Measurements from ENCODE around the gene CNBD2. TPM values are rescaled to one million over a fixed set of nuclear protein-coding genes. Genes with fewer than 3 reads are reported as not detected.

Gene CNBD2
- total and polyA plus RNA-seq, 10 of the 15 experiments (the other 5 are each of a cell fraction or from before 2014, with no cell fraction given), result 0.86 to 7.4 (median 4.6) TPM

DNA sequence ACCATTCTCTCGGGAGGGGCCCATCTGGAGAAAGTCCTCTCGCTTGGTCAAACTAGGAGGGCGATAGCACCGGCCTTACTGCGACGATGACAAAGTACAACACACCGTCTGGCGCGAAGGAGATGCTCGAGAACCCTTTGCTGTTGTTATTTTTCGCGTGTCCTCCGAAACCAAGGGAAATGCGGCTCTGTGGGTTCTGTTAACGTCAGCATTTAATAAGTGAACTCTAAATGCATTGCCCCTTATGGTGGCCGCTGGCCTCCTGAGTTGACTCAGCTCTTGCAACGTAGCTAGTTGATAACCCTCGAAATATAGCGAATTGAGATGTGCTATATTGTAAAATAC, 13.5 kb upstream of the CNBD2 start:
- under 1% methylated on average over 19 of the region's 19 CpGs for WGBS (ENCODE audit: insufficient coverage, insufficient replicate concordance, low lambda C conversion rate, missing lambda C conversion rate)
- Histone ChIP-seq H3K27ac (ENCODE audit: control insufficient read depth, insufficient read depth) (peak overlapping the region; percentile 64), H3K79me2 (ENCODE audit: control insufficient read depth, insufficient read depth, low read length) (peaks cover 23% of the 10 kb centered on the region), H3K9ac (ENCODE audit: control insufficient read depth, insufficient read depth, low read length) (peak overlapping the region; percentile 58), H3K36me3 (ENCODE audit: control insufficient read depth in 2 of 2, insufficient read depth in 2 of 2, low read length in 1 of 2) (no peaks in the 10 kb centered on the region), H2AFZ (ENCODE audit: control insufficient read depth, low read depth, low read length) (peak overlapping the region; percentile 89), H3K27me3 (replicated peaks in 1 of 2; ENCODE audit: control insufficient read depth in 2 of 2, insufficient read depth in 2 of 2, low read length in 1 of 2) (no peaks in the 10 kb centered on the region), H3K4me1 (ENCODE audit: control insufficient read depth, insufficient read depth, low read length) (peaks cover 3% of the 10 kb centered on the region), H4K20me1 (ENCODE audit: control insufficient read depth, insufficient read depth) (no peaks in the 10 kb centered on the region), H3K4me3 (peak overlapping the region; percentile 82), H3K4me2 (ENCODE audit: control insufficient read depth, insufficient read depth) (peak overlapping the region; percentile 70), H3K9me3 (replicated peaks; ENCODE audit: control insufficient read depth, insufficient read depth, low read length) (no peaks in the 10 kb centered on the region)
- ChIA-PET SMC1A (ENCODE audit: uncharacterized antibody, unreplicated experiment) (interaction anchor here (0.8 to 3.0 kb wide), 12 partner anchors 12 to 500 kb away, joined by 3 to 17 read pairs (median 5); partner anchors contain the start of genes CEP250, CNBD2, PHF20 and RBM39), POLR2A (interaction anchor here (0.5 to 3.8 kb wide), 11 partner anchors 10 to 545 kb away, joined by 3 to 40 read pairs (median 3); partner anchors contain the start of genes RBM39 and SPAG4), CTCF (interaction anchor here (0.6 to 4.4 kb wide), 31 partner anchors 8 to 492 kb away, joined by 3 to 27 read pairs (median 4); partner anchors contain the start of genes CNBD2, RBM39 and SPAG4), RAD21 (ENCODE audit: unreplicated experiment) (interaction anchor here (0.6 to 3.1 kb wide), 9 partner anchors 16 to 792 kb away, joined by 3 to 33 read pairs (median 6); partner anchors contain the start of genes NDRG3, RBM39 and SPAG4)
- ATAC-seq (peak; percentile 32), FAIRE-seq (no peak), DNase-seq (ENCODE audit: low read depth, low spot score) (no peak)
- BruUV-seq (replicated peaks), result TSS peak; percentile 92
- in situ Hi-C loops (cut with MboI) (no loop called here), intact Hi-C loops (cut with micrococcal nuclease; ENCODE audit: unreplicated experiment) (loop anchor here (1.0 to 2.0 kb wide), 2 partner anchors 212 to 339 kb away; partner anchors contain the start of gene RBM39)
- TF ChIP-seq POU2F2 (IDR thresholded peaks at IDR 0.05; ENCODE audit: borderline replicate concordance, low read depth, low read length), result no peak; the same call in 2 of the 3 replicates
- TF ChIP-seq, protein P1, sequence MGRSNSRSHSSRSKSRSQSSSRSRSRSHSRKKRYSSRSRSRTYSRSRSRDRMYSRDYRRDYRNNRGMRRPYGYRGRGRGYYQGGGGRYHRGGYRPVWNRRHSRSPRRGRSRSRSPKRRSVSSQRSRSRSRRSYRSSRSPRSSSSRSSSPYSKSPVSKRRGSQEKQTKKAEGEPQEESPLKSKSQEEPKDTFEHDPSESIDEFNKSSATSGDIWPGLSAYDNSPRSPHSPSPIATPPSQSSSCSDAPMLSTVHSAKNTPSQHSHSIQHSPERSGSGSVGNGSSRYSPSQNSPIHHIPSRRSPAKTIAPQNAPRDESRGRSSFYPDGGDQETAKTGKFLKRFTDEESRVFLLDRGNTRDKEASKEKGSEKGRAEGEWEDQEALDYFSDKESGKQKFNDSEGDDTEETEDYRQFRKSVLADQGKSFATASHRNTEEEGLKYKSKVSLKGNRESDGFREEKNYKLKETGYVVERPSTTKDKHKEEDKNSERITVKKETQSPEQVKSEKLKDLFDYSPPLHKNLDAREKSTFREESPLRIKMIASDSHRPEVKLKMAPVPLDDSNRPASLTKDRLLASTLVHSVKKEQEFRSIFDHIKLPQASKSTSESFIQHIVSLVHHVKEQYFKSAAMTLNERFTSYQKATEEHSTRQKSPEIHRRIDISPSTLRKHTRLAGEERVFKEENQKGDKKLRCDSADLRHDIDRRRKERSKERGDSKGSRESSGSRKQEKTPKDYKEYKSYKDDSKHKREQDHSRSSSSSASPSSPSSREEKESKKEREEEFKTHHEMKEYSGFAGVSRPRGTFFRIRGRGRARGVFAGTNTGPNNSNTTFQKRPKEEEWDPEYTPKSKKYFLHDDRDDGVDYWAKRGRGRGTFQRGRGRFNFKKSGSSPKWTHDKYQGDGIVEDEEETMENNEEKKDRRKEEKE (IDR thresholded peaks at IDR 0.05), result no peak
- no peak for TF ChIP-seq BHLHE40 (IDR thresholded peaks at IDR 0.05; ENCODE audit: borderline replicate concordance in 1 of 2, low read depth in 2 of 2, low read length in 1 of 2)
- TF ChIP-seq, protein P2, sequence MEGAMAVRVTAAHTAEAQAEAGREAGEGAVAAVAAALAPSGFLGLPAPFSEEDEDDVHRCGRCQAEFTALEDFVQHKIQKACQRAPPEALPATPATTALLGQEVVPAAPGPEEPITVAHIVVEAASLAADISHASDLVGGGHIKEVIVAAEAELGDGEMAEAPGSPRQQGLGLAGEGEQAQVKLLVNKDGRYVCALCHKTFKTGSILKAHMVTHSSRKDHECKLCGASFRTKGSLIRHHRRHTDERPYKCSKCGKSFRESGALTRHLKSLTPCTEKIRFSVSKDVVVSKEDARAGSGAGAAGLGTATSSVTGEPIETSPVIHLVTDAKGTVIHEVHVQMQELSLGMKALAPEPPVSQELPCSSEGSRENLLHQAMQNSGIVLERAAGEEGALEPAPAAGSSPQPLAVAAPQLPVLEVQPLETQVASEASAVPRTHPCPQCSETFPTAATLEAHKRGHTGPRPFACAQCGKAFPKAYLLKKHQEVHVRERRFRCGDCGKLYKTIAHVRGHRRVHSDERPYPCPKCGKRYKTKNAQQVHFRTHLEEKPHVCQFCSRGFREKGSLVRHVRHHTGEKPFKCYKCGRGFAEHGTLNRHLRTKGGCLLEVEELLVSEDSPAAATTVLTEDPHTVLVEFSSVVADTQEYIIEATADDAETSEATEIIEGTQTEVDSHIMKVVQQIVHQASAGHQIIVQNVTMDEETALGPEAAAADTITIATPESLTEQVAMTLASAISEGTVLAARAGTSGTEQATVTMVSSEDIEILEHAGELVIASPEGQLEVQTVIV (IDR thresholded peaks at IDR 0.05; ENCODE audit: borderline replicate concordance, partially characterized antibody), result no peak
- TF ChIP-seq, protein P3, sequence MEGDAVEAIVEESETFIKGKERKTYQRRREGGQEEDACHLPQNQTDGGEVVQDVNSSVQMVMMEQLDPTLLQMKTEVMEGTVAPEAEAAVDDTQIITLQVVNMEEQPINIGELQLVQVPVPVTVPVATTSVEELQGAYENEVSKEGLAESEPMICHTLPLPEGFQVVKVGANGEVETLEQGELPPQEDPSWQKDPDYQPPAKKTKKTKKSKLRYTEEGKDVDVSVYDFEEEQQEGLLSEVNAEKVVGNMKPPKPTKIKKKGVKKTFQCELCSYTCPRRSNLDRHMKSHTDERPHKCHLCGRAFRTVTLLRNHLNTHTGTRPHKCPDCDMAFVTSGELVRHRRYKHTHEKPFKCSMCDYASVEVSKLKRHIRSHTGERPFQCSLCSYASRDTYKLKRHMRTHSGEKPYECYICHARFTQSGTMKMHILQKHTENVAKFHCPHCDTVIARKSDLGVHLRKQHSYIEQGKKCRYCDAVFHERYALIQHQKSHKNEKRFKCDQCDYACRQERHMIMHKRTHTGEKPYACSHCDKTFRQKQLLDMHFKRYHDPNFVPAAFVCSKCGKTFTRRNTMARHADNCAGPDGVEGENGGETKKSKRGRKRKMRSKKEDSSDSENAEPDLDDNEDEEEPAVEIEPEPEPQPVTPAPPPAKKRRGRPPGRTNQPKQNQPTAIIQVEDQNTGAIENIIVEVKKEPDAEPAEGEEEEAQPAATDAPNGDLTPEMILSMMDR (IDR thresholded peaks at IDR 0.05 in 2 of 3, conservative IDR thresholded peaks at IDR 0.05 in 1 of 3; ENCODE audit: control insufficient read depth in 2 of 3, extremely low read depth in 1 of 3, insufficient read depth in 1 of 3, low read depth in 3 of 3, low read length in 3 of 3), result no peak
- no peak for TF ChIP-seq FOXM1 (IDR thresholded peaks at IDR 0.05; ENCODE audit: low read depth, low read length)
- no peak for TF ChIP-seq SREBF1 (IDR thresholded peaks at IDR 0.05; ENCODE audit: low read length)
- no peak for TF ChIP-seq RFX5 (IDR thresholded peaks at IDR 0.05; ENCODE audit: low read depth, low read length)
- TF ChIP-seq NR2F1 (conservative IDR thresholded peaks at IDR 0.05), result peak; percentile 53
- TF ChIP-seq HDAC2 (IDR thresholded peaks at IDR 0.05), result no peak
- no peak for TF ChIP-seq CREM (IDR thresholded peaks at IDR 0.05; ENCODE audit: low read depth)
- TF ChIP-seq ZNF24 (IDR thresholded peaks at IDR 0.05), result no peak
- TF ChIP-seq SMAD5 (IDR thresholded peaks at IDR 0.05; ENCODE audit: low read depth), result no peak
- no peak for TF ChIP-seq MTA3 (IDR thresholded peaks at IDR 0.05; ENCODE audit: borderline replicate concordance, low read length)
- no peak for TF ChIP-seq SPI1 (IDR thresholded peaks at IDR 0.05; ENCODE audit: borderline replicate concordance, insufficient read depth, low read depth, low read length)
- TF ChIP-seq CHD4 (IDR thresholded peaks at IDR 0.05), result no peak
- no peak for TF ChIP-seq POLR2AphosphoS5 (IDR thresholded peaks at IDR 0.05; ENCODE audit: low read length)
- 0 out of 2 replicates have a peak, but pooled peaks have one; percentile 28 for TF ChIP-seq IRF4 (IDR thresholded peaks at IDR 0.05; ENCODE audit: low read depth, low read length)
- TF ChIP-seq ZNF274 (IDR thresholded peaks at IDR 0.05; ENCODE audit: insufficient read depth, insufficient read length), result no peak

Data from GM12878 (cell line).